SK-N-MC (cell line): Measurements from ENCODE around the gene RNU6-7.

Experiments
- EZH2 ChIP-seq: fragments of 200-600 bp; sonication (generic); IDR thresholded peaks from one replicate; pipeline ENCODE4 v1.6.1; 2017; ENCODE audit warnings: antibody characterized with exemption
- FOXP2 ChIP-seq: optimal IDR thresholded peaks from 2 replicates; pipeline ENCODE3; 2011; ENCODE audit warnings: mild to moderate bottlenecking, moderate library complexity; ENCODE audit not compliant: insufficient read depth; ENCODE audit errors: extremely low read length, control extremely low read depth

GRCh38 chr14:32230181-32230580 lies 28.3 kb downstream of the RNU6-7 start:
- TF ChIP-seq EZH2 (no peak), FOXP2 (no peak)
